ENCODE measurements around the gene CELF4. TPM values are rescaled to one million over a fixed set of nuclear protein-coding genes. Genes with fewer than 3 reads are reported as not detected.

The CELF4 gene
- total and polyA plus RNA-seq, 2 of the 4 experiments (the other 2 are of a cell fraction): not detected

DNA sequence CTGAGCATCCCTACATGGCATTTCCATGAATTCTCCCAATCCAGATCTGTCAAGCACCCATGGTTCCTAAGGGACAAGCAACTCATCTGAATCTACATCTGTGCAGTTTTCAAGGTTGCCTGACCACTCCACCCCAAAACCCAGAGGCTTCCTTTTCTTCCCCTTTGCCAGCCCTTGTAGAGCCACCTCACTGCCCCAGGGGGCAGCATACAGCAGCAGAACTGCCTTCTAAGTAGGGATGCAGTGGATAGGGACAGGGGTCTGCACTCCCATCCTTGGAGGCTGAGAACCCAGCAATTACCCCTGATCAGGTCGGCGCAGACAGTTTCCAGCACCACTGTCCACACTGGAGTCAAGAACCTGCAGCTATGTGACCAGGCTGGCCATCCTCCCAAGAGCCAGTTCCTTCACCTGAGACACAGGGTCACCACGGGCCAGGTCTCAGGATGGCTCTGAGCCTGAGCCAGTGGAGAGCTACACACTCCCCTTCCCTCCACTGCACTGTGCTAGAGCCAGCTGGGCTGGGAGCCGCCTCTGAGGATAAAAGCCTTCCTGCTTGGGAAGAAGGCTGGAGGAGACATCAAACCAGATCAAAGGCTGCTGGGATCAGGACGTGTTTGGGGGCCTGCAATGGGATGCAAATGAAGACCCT is 283.1 kb downstream of the CELF4 start:
- H3K9ac ChIP-seq (ENCODE audit: low read depth, low read length): no peak overlapping the region
- no peak overlapping the region for H4K5ac ChIP-seq (ENCODE audit: low read depth, low read length)
- H3K27ac ChIP-seq (ENCODE audit: insufficient read depth, low read length): no peak overlapping the region
- no peaks in the 10 kb centered on the region for H3K36me3 ChIP-seq (ENCODE audit: control insufficient read depth, insufficient read depth, low read length)
- H2AK5ac ChIP-seq (ENCODE audit: low read depth, low read length): no peak overlapping the region
- H3K56ac ChIP-seq (ENCODE audit: extremely low read depth, insufficient read depth, low read length): no peak overlapping the region
- no TSS peak for BruUV-seq (replicated peaks)
- H3K23ac ChIP-seq (ENCODE audit: low read depth, low read length): no peak overlapping the region
- H2BK20ac ChIP-seq (ENCODE audit: low read depth, low read length): no peak overlapping the region
- H2AFZ ChIP-seq (replicated peaks; ENCODE audit: low read length, poor library complexity): no peak overlapping the region
- dilution Hi-C loops (cut with HindIII; ENCODE audit: low sequenced_read_pairs, unreplicated experiment) (no loop called here), in situ Hi-C loops (cut with MboI; ENCODE audit: low sequenced_read_pairs) (no loop called here), intact Hi-C loops (cut with micrococcal nuclease) (no loop called here)
- no peak overlapping the region for H4K91ac ChIP-seq (ENCODE audit: insufficient read depth, low read depth, low read length)
- DNase-seq: no peak
- no peaks in the 10 kb centered on the region for H4K20me1 ChIP-seq (ENCODE audit: insufficient read depth, low read length)
- H4K8ac ChIP-seq (ENCODE audit: low read depth in 2 of 2, low read length in 2 of 2): no peak overlapping the region
- no peak overlapping the region for H2BK5ac ChIP-seq (ENCODE audit: low read depth, low read length, poor library complexity, severe bottlenecking)
- H3K27me3 ChIP-seq (ENCODE audit: control insufficient read depth, insufficient read depth, low read length): peaks cover 5% of the 10 kb centered on the region
- H3K18ac ChIP-seq (ENCODE audit: low read depth, low read length): no peak overlapping the region
- H3K9me3 ChIP-seq (ENCODE audit: control insufficient read depth, insufficient read depth, low read length): no peaks in the 10 kb centered on the region
- no peaks in the 10 kb centered on the region for H3K9me1 ChIP-seq (ENCODE audit: insufficient read depth, low read length)
- H3K4me2 ChIP-seq (ENCODE audit: low read depth, low read length): no peak overlapping the region
- H3K4me1 ChIP-seq (ENCODE audit: control insufficient read depth, insufficient read depth, low read length): no peaks in the 10 kb centered on the region
- no peak for ATAC-seq (ENCODE audit: low read depth)
- 92% methylated on average over 2 of the region's 5 CpGs; no CpG with 5 or more reads in 1 of the 2 experiments for WGBS, 2 experiments (ENCODE audit: extremely low coverage in 2 of 2, insufficient read length in 1 of 2)
- H2BK120ac ChIP-seq (ENCODE audit: low read depth, low read length): no peak overlapping the region
- CTCF ChIA-PET: no interaction called here
- no peak overlapping the region for H3K4ac ChIP-seq (ENCODE audit: low read depth, low read length)
- H2AK9ac ChIP-seq (replicated peaks; ENCODE audit: low read depth, low read length, poor library complexity): no peak overlapping the region
- H3K79me1 ChIP-seq (ENCODE audit: low read depth in 1 of 2, low read length in 2 of 2): no peaks in the 10 kb centered on the region
- TF ChIP-seq, protein P1, sequence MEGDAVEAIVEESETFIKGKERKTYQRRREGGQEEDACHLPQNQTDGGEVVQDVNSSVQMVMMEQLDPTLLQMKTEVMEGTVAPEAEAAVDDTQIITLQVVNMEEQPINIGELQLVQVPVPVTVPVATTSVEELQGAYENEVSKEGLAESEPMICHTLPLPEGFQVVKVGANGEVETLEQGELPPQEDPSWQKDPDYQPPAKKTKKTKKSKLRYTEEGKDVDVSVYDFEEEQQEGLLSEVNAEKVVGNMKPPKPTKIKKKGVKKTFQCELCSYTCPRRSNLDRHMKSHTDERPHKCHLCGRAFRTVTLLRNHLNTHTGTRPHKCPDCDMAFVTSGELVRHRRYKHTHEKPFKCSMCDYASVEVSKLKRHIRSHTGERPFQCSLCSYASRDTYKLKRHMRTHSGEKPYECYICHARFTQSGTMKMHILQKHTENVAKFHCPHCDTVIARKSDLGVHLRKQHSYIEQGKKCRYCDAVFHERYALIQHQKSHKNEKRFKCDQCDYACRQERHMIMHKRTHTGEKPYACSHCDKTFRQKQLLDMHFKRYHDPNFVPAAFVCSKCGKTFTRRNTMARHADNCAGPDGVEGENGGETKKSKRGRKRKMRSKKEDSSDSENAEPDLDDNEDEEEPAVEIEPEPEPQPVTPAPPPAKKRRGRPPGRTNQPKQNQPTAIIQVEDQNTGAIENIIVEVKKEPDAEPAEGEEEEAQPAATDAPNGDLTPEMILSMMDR (conservative IDR thresholded peaks at IDR 0.05; ENCODE audit: low read depth, low read length): peak; percentile 21; the same call in 1 of the 2 replicates
- TF ChIP-seq BHLHE40 (IDR thresholded peaks at IDR 0.05; ENCODE audit: low read depth, low read length): no peak
- H3K4me3 ChIP-seq (ENCODE audit: insufficient read depth, low read depth, low read length): no peak overlapping the region
- no peak overlapping the region for H3K14ac ChIP-seq (replicated peaks; ENCODE audit: low read depth, low read length)
- POLR2A ChIA-PET (ENCODE audit: unreplicated experiment): no interaction called here
- H2BK15ac ChIP-seq (ENCODE audit: low read depth, low read length): no peak overlapping the region
